ENCODE data around the gene PYM1. TPM values are rescaled to one million over a fixed set of nuclear protein-coding genes. Genes with fewer than 3 reads are reported as not detected.

PYM1 gene
- total and polyA plus RNA-seq, 7 donors, result 14.6 to 39.8 (median 19.0) TPM

- Histone ChIP-seq H3K9me3 (no peaks in the 10 kb centered on the region), H3K27me3 (ENCODE audit: insufficient read depth in 3 of 3, low read length in 2 of 3) (no peaks in the 10 kb centered on the region), H3K4me1 (no peaks in the 10 kb centered on the region), H3K36me3 (ENCODE audit: insufficient read depth in 1 of 2, low read depth in 1 of 2) (no peaks in the 10 kb centered on the region), H3K27ac (no peak overlapping the region), H3K4me3 (no peak overlapping the region)
- TF ChIP-seq CTCF (IDR thresholded peaks at IDR 0.05), result no peak
- 85 to 90% (median 86%) methylated on average over 5 of the region's 5 CpGs for WGBS, 3 donors
- intact Hi-C loops (cut with DNase I), result no loop called here
- ATAC-seq, result no peak
- no peak for DNase-seq
Observed at GRCh38 chr12:55957106-55957859, 29.6 kb upstream of the PYM1 start.

- Histone ChIP-seq H3K36me3 (ENCODE audit: insufficient read depth in 1 of 2, low read depth in 1 of 2) (no peaks in the 10 kb centered on the region), H3K9me3 (no peaks in the 10 kb centered on the region), H3K27ac (no peak overlapping the region), H3K4me3 (no peak overlapping the region), H3K27me3 (ENCODE audit: insufficient read depth in 3 of 3, low read length in 2 of 3) (no peaks in the 10 kb centered on the region), H3K4me1 (no peaks in the 10 kb centered on the region)
- 72 to 81% (median 78%) methylated on average over 6 of the region's 6 CpGs for WGBS, 3 donors
- DNase-seq (no peak), ATAC-seq (peak in 1 of 4 donors; percentile 30)
- peak; percentile 9 for TF ChIP-seq CTCF (IDR thresholded peaks at IDR 0.05)
- intact Hi-C loops (cut with DNase I), result no loop called here
Observed at GRCh38 chr12:55955800-55956508, 28.3 kb upstream of the PYM1 start.

- ATAC-seq (no peak), DNase-seq (no peak)
- no peak overlapping the region for H3K4me3 ChIP-seq
- H3K27me3 ChIP-seq (ENCODE audit: insufficient read depth in 3 of 3, low read length in 2 of 3), result no peaks in the 10 kb centered on the region
- no peaks in the 10 kb centered on the region for H3K9me3 ChIP-seq
- 70 to 75% (median 73%) methylated on average over 4 of the region's 4 CpGs for WGBS, 3 donors
- no peak for TF ChIP-seq CTCF (IDR thresholded peaks at IDR 0.05)
- H3K36me3 ChIP-seq (ENCODE audit: insufficient read depth in 1 of 2, low read depth in 1 of 2), result no peaks in the 10 kb centered on the region
- H3K4me1 ChIP-seq, result no peaks in the 10 kb centered on the region
- intact Hi-C loops (cut with DNase I), result no loop called here
- no peak overlapping the region for H3K27ac ChIP-seq
Observed at GRCh38 chr12:55955344-55955743, 27.6 kb upstream of the PYM1 start.

GRCh38 chr12:55946553-55946952 lies 18.9 kb upstream of the PYM1 start:
- Histone ChIP-seq H3K4me3 (no peak overlapping the region), H3K9me3 (no peaks in the 10 kb centered on the region), H3K36me3 (ENCODE audit: insufficient read depth in 1 of 2, low read depth in 1 of 2) (no peaks in the 10 kb centered on the region), H3K27ac (no peak overlapping the region), H3K27me3 (ENCODE audit: insufficient read depth in 3 of 3, low read length in 2 of 3) (no peaks in the 10 kb centered on the region), H3K4me1 (no peaks in the 10 kb centered on the region)
- ATAC-seq (no peak), DNase-seq (no peak)
- WGBS, 3 donors, result 80 to 86% (median 80%) methylated on average over 6 of the region's 6 CpGs
- intact Hi-C loops (cut with DNase I), result no loop called here
- no peak for TF ChIP-seq CTCF (IDR thresholded peaks at IDR 0.05)
